ENCODE data around the gene CCDC142. TPM values are rescaled to one million over a fixed set of nuclear protein-coding genes. Genes with fewer than 3 reads are reported as not detected.
A peak's percentile ranks its signal among the peaks of the same experiment; 100 is the strongest.

The CCDC142 gene
- total and polyA plus RNA-seq, 2 donors (not counting 1 experiment from before 2014, with no cell fraction given) = 13.0 to 61.6 TPM

GRCh38 chr2:74529357-74530238 is 46.8 kb upstream of the CCDC142 start, which contains the start of the genes AUP1 and HTRA2:
Gene AUP1 (minus strand): TSS chr2:74529706. CDS start chr2:74529629, 77 bp downstream.
Gene HTRA2 (plus strand): TSS chr2:74529933. CDS start chr2:74530007, 74 bp downstream.
- Histone ChIP-seq H2AFZ (ENCODE audit: insufficient read depth, low read depth, low read length, poor library complexity, severe bottlenecking) (peak within 1 kb of the TSS; percentile 81), H3K36me3 (replicated peaks in 1 of 2; ENCODE audit: control extremely low read depth in 1 of 2, control insufficient read depth in 1 of 2, extremely low read depth in 1 of 2, insufficient read depth in 2 of 2, low read length in 1 of 2) (peaks cover 0 to 49% of the 10 kb centered on the region in 2 experiments), H3K4me3 (ENCODE audit: control extremely low read depth in 1 of 5, extremely low read depth in 1 of 5, insufficient read depth in 1 of 5, low read depth in 2 of 5, low read length in 4 of 5) (peak within 1 kb of the TSS; percentile 62 to 98 (median 70)), H3K27ac (ENCODE audit: low read length in 2 of 2) (peak within 1 kb of the TSS; percentile 84 to 90), H3K9ac (ENCODE audit: low read length) (peak within 1 kb of the TSS; percentile 78), H3K9me3 (ENCODE audit: control extremely low read depth in 1 of 3, control insufficient read depth in 2 of 3, insufficient read depth in 1 of 3, low read length in 2 of 3) (no peaks in the 10 kb centered on the region), H4K20me1 (ENCODE audit: control insufficient read depth, insufficient read depth, low read length, poor library complexity, severe bottlenecking) (peaks cover 17% of the 10 kb centered on the region), H3K79me2 (ENCODE audit: control insufficient read depth, insufficient read depth, low read length) (peaks cover 31% of the 10 kb centered on the region), H3K27me3 (replicated peaks in 1 of 4; ENCODE audit: control extremely low read depth in 1 of 4, control insufficient read depth in 3 of 4, insufficient read depth in 4 of 4, low read length in 3 of 4) (no peaks in the 10 kb centered on the region), H3K4me2 (replicated peaks; ENCODE audit: low read depth, low read length, poor library complexity, severe bottlenecking) (peak within 1 kb of the TSS; percentile 95), H3K4me1 (ENCODE audit: control insufficient read depth in 2 of 2, insufficient read depth in 2 of 2, low read length in 2 of 2) (peaks cover 39 to 49% of the 10 kb centered on the region in 2 donors)
- DNase-seq (peak; percentile 95), ATAC-seq (ENCODE audit: low read depth) (peak; percentile 87)
- POLR2A ChIA-PET = interaction anchor here (1.0 to 2.7 kb wide), 12 partner anchors 10 to 348 kb away, joined by 3 to 19 read pairs (median 7); partner anchors contain the start of genes CCDC142, INO80B, MRPL53 and PCGF1
- under 1% methylated on average over 87 of the region's 87 CpGs for WGBS (ENCODE audit: insufficient coverage)
- H3K9me3 Mint-ChIP-seq (ENCODE audit: insufficient read depth) = no peaks in the 10 kb centered on the region
- H3K27ac Mint-ChIP-seq = peak within 1 kb of the TSS; percentile 96
- no peaks in the 10 kb centered on the region for H3K27me3 Mint-ChIP-seq
- peaks cover 43% of the 10 kb centered on the region for H3K4me1 Mint-ChIP-seq
- intact Hi-C loops (cut with micrococcal nuclease) = loop anchor here (1.0 to 5.0 kb wide), 12 partner anchors 22 to 1297 kb away; partner anchors contain the start of genes C2orf81, CCT7, DOK1 and INO80B
- peak within 1 kb of the TSS; percentile 97 for H3K4me3 Mint-ChIP-seq
- CTCF ChIA-PET = interaction anchor here (0.7 to 9.6 kb wide), 10 partner anchors 13 to 382 kb away, joined by 3 to 71 read pairs (median 4); partner anchors contain the start of genes BOLA3, CCDC142, PCGF1 and TTC31
- TF ChIP-seq EZH2 (IDR thresholded peaks at IDR 0.05; ENCODE audit: borderline replicate concordance, insufficient read depth, low read depth, low read length, poor library complexity, severe bottlenecking) (no peak), CTCF (IDR thresholded peaks at IDR 0.05) (no peak)
